ENCODE measurements around the gene KIAA1217.

The KIAA1217 gene

GRCh38 chr10:24456322-24456721, 247.4 kb downstream of the KIAA1217 start:
- CTCF ChIA-PET, result no interaction called here
- TF ChIP-seq ZNF704 (tag by site-specific recombination; IDR thresholded peaks at IDR 0.05) (no peak), PRDM10 (tag by site-specific recombination; IDR thresholded peaks at IDR 0.05) (0 out of 2 replicates have a peak, but pooled peaks have one; percentile 12), ZNF596 (tag by site-specific recombination; IDR thresholded peaks at IDR 0.05) (no peak)
- Histone ChIP-seq H3K36me3 (ENCODE audit: control insufficient read depth in 2 of 2, insufficient read depth in 1 of 2, low read length in 2 of 2) (no peaks in the 10 kb centered on the region), H3K4me1 (ENCODE audit: control insufficient read depth, insufficient read depth, low read length) (peaks cover 3% of the 10 kb centered on the region), H3K9me3 (ENCODE audit: control insufficient read depth, insufficient read depth, low read depth, low read length) (no peaks in the 10 kb centered on the region), H3K27ac (ENCODE audit: extremely low read depth, low read depth, low read length) (no peak overlapping the region), H3K4me3 (ENCODE audit: low read depth, low read length) (no peak overlapping the region)
- POLR2A ChIA-PET, result no interaction called here

GRCh38 chr10:24457661-24458318, 248.9 kb downstream of the KIAA1217 start:
- Histone ChIP-seq H3K4me1 (ENCODE audit: control insufficient read depth, insufficient read depth, low read length) (no peaks in the 10 kb centered on the region; the same call in 1 of the 2 replicates), H3K36me3 (ENCODE audit: control insufficient read depth in 2 of 2, insufficient read depth in 1 of 2, low read length in 2 of 2) (no peaks in the 10 kb centered on the region), H3K9me3 (ENCODE audit: control insufficient read depth, insufficient read depth, low read depth, low read length) (no peaks in the 10 kb centered on the region), H3K4me3 (ENCODE audit: low read depth, low read length) (no peak overlapping the region), H3K27ac (ENCODE audit: extremely low read depth, low read depth, low read length) (no peak overlapping the region)
- CTCF ChIA-PET, result interaction anchor here (0.9 to 1.0 kb wide), 2 partner anchors 57 to 160 kb away, joined by 3 read pairs; no protein-coding TSS in a partner anchor
- POLR2A ChIA-PET, result no interaction called here
- TF ChIP-seq ZNF529 (tag by site-specific recombination; IDR thresholded peaks at IDR 0.05; ENCODE audit: insufficient replicate concordance) (no peak), ZNF785 (tag by site-specific recombination; IDR thresholded peaks at IDR 0.05) (no peak), ZNF670 (tag by site-specific recombination; IDR thresholded peaks at IDR 0.05; ENCODE audit: low read depth) (no peak), ZNF692 (tag by site-specific recombination; IDR thresholded peaks at IDR 0.05) (no peak), ZNF311 (tag by site-specific recombination; IDR thresholded peaks at IDR 0.05; ENCODE audit: borderline replicate concordance) (no peak), GLI2 (tag by site-specific recombination; IDR thresholded peaks at IDR 0.05; ENCODE audit: borderline replicate concordance, low read depth) (no peak), SP3 (tag by site-specific recombination; IDR thresholded peaks at IDR 0.05) (no peak), ZNF596 (tag by site-specific recombination; IDR thresholded peaks at IDR 0.05) (no peak), ZNF184 (tag by site-specific recombination; IDR thresholded peaks at IDR 0.05) (no peak), ZNF2 (tag by site-specific recombination; IDR thresholded peaks at IDR 0.05) (no peak), BCL6B (tag by site-specific recombination; IDR thresholded peaks at IDR 0.05) (no peak), ZNF138 (tag by site-specific recombination; IDR thresholded peaks at IDR 0.05; ENCODE audit: borderline replicate concordance) (no peak), BCL11A (tag by site-specific recombination; IDR thresholded peaks at IDR 0.05; ENCODE audit: low read depth) (no peak), ZNF777 (tag by site-specific recombination; IDR thresholded peaks at IDR 0.05; ENCODE audit: borderline replicate concordance) (no peak), SP7 (tag by site-specific recombination; IDR thresholded peaks at IDR 0.05) (no peak), ZNF561 (tag by site-specific recombination; IDR thresholded peaks at IDR 0.05; ENCODE audit: borderline replicate concordance) (no peak), ZNF211 (tag by site-specific recombination; IDR thresholded peaks at IDR 0.05; ENCODE audit: low read depth) (no peak), ZBTB7A (tag by site-specific recombination; IDR thresholded peaks at IDR 0.05; ENCODE audit: low read depth) (no peak), PATZ1 (tag by site-specific recombination; IDR thresholded peaks at IDR 0.05) (no peak)
